ENCODE data around the gene CBLN3.
A peak's percentile ranks its signal among the peaks of the same experiment; 100 is the strongest.
"Not testable (repeated sequence)": the region's sequence is repeated elsewhere in the genome, so short reads cannot be mapped to it uniquely, and the experiment has no call there.

The CBLN3 gene

DNA sequence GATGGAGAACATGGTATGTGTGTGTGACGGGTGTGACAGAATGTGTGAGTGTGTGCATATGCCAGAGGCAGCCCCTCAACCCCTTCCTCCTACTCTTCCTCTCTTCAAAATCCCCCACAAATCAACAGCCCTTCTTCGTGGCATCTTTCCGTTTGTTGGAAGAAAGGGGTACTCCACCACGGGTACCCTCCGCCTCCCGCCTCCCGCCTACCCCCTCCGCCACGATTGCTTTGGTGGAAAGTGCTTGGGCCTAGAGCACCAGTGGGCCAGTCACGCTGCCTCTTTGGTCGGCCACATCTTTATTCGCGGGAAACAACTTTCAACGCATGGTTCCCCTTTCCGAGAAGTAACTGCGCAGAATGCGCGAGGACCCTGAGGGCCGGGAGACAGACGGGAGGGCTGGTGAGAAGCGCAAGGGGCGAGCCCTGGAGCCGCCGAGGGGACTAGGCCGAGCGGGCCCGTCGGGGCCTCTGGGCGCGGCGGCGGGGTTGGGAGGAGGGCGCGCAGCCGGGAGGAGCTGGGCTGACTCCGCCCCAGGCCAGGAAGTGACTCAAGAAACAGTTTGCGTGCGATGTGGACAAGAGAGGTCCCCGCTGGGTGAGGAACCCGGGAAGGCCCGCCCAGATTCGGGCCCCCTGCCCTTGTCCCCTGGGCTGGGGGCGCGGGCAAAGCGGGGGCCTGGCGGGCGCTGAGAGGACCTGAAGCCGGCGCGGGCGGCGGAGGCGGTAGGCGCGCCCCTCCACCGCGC is at the start of gene CBLN3, which contains the start of gene KHNYN:
CBLN3 (minus strand) TSS at position 274 of the 748 bp plus-strand sequence. CDS start 614 bp downstream, outside the sequence.
KHNYN (plus strand) TSS at position 560 of the 748 bp plus-strand sequence. CDS start 777 bp downstream, outside the sequence.
- peak; percentile 88 for DNase-seq

DNA sequence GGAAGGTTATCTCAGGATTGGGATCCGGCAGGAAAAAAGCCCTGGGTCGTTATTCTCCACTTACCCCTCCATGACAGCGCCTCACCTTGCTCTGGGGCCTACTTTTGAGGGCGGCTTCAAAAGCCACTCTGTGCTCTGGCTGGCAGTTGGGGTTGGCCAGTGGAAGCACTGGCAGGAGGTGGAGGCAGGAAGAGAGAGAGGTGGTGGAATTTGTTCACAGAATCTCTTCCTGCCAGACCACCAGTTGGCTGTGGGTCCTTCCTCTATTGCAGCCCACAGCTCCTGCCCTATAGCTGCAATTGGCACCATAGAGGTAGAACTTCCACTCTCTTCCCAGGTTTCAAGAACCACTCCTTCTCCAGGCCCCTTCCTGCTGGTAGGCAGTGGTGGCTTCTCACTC is 45.8 kb upstream of the CBLN3 start:
- DNase-seq: no peak

DNA sequence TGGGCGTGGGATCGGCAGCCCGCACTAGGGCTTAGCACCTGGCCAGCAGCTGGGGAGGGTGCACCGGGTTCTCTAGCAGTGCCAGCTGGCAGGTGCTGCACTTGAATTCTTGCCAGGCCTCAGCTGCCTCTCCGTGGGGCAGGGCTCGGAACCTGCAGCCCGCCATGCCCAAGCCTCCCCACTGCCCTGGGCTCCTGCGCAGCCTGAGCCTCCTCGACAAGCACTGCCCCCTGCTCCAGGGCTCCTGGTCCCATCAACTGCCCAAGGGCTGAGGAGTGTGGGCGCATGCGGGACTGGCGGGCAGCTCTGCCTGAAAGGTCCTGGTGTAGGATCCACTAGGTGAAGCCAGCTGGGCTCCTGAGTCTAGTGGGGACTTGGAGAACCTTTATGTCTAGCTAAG is 43.7 kb upstream of the CBLN3 start:
- DNase-seq: no peak

DNA sequence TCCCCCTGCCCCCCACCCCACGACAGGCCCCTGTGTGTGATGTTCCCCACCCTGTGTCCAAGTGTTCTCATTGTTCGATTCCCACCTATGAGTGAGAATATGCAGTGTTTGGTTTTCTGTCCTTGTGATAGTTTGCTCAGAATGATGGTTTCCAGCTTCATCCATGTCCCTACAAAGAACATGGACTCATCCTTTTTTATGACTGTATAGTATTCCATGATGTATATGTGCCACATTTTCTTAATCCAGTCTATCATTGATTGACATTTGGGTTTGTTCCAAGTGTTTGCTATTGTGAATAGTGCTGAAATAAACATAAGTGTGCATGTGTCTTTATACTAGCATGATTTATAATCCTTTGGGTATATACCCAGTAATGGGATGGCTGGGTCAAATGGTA is 41.0 kb upstream of the CBLN3 start:
- not testable (repeated sequence) for DNase-seq

DNA sequence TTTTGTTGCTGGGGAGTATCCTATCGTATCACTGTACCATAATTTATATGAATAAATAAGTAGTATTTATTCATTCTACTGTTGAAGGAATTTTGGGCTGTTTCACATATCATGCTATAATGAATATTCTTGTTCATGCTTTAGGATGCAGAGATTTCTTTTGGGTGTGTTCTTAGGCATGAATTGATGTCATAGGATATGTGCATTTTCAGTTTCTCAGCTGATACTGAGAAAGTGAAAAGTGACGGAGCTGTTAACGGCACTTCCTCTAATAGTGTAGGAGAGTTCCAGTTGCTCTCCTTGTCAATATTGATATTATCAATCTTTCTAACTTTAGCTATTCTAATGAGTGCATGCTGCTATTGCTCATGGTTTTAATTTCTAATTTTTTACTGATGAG is 36.3 kb upstream of the CBLN3 start:
- DNase-seq: no peak

DNA sequence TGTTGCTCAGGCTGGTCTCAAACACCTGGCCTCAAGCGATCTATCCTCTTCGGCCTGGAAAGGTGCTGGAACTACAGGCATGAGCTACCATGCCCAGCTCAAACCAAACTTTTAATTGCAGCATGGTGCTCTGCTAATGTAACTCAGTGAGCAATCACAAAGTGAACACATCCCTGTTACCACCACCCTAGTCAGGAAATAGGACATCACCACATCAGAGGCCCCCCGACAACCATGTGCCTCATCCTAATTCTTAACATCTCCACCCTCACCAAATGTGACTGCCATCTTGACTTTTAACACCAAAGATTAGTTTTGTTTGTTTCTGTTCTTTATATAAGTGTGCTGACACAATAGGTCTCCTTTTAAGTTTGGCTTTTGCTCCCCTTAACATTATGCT is 35.9 kb upstream of the CBLN3 start:
- no peak for DNase-seq

DNA sequence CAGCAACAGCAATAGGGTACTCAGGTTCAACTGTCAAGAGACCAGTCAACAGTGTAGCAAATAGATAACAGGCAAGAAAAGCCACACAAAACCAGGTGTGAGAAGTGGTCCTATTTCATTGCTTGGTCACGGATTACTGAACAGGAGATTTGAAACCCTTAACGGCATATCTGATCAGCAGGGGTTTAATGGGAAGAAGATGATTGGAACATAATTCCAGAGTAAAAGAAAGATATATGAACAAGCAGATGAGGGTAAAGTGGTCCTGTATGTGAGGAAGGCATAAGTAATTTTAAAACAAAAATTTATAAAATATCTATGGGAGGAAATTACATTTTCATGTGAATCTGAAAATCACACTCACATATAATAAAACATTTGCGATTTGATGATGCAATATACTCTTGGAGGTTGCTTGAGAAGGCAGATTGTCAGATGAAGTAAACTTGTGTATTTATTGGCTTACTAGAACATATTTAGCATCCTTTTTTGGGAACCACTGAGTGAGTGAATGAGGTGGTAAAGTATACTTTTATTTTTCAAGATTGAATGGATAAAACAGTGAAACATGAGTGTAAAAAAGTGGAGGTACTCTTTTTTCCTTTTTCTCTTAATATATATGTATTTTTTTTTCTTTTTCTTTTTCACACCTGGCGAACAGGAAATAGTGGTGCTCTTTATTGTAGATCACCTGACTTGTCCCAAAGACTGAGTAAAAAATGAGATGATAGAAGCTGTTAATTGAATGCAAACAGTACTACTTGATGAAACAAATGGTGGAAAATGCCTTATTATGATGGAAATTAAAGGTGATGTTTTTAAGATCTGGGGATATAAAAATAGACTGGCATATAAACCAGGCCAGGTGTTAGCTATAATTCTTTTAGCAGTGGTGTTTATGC is 34.7 kb upstream of the CBLN3 start:
- no peak for DNase-seq

DNA sequence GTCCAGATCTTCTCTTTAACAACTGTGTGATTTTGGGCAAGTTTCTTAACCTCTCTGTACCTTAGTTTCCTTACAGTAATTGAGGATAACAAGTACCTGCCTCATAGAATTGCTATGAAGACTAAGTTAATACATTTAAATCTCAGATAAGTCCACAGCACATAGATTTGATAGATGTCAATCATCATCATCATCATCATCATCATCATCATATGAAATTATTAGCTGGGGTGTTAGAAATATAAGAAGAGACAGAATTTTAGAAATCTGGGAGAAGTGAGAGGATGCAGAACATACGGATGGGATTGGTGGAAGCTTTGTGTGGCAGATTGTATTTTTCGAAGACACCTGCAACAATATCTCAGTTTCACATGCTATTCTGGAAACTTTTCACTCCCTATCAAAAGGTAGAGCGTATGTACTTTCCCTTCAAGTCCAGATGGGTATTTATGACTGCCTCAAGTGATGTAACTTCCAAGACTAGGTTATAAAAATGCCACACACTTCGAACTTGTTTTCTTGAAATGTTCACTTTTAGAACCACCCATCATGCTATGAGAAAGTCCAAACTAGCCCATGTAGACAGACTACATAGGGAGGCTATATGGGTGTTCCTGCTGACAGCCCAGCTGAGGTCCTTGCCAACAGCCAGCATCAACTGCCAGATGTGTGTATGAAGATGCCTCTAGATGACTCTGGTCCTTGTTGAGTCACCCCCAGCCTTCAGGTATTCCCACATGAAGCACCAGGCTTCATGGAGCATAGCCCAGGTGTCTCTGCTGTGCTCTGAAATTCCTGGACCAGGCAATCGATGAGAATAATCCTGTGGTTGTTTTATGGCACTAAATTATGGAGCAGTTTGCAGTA is 33.8 kb upstream of the CBLN3 start:
- DNase-seq: no peak

DNA sequence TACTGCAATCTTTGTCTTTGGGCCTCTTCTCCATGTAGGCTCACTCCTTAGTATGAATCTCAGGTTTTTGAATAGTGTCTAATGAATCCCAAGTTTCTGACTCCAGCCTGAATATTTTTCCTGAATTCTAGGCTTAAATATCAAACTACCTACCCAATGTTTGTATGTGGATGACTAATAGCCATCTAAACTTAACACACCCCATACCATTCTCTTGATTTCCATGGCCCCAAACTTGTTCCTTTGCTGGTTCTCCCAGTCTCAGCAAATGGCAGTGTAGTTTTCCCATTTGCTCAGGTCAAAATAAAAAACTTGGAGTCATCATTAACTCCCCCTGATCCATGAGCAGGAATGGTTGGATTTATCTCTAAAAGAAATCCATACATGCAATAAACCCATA is 31.9 kb upstream of the CBLN3 start:
- no peak for DNase-seq

DNA sequence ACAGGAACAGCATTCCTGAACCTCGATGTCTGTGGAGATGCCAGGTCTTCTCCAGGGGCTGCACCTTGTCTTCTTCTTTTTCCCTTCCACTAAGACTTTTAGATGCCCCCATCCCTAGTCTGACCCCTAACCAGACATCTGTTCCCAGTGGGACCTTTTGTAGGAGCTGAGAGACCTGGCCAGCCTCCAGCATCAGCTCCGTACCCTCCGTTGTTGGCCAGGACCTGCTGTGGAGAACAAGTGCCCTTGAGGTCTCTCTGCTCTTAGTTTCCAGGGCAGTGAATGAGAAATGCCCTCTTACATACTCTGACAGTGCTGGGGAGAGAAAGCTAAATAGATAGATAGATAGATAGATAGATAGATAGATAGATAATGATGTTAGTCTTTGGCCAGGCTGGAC is 29.9 kb upstream of the CBLN3 start:
- no peak for DNase-seq

DNA sequence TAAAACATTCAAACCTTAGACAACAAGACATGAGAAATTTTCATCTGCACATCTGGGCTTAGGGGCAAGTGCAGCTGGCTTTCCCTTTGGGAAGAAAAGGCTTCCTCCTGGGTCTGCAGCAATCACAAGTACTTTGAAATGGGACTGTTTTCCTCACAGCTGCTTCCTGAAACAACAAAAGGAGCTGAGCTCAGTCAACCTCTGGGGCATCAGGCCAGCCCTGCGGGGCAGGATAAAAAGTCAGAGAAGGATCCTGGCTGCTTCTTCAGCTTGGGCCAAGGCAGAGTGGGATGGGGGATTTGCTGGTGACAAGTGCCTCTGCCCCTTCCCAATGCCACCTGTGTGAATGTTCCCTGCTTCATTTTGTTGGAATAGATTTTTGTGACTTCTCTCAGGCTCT is 29.3 kb upstream of the CBLN3 start:
- no peak for DNase-seq

DNA sequence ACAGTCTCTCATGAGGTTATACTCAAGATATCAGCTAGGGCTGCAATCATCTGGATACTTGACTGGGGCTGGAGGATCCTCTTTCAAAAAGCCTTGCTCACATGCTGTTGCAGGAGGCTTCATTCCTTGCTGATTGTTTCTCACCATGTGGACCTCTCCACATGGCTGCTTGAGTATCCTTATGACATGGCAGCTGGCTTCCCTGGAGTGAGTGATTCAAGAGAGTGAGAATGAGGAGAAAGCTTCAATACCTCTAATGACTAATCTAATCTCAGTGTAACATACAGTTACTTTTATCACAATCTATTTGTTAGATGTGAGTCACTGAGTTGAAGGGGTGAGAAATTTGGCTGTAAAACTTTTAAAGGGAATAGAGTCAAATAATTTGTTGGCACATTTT is 27.5 kb upstream of the CBLN3 start:
- no peak for DNase-seq

DNA sequence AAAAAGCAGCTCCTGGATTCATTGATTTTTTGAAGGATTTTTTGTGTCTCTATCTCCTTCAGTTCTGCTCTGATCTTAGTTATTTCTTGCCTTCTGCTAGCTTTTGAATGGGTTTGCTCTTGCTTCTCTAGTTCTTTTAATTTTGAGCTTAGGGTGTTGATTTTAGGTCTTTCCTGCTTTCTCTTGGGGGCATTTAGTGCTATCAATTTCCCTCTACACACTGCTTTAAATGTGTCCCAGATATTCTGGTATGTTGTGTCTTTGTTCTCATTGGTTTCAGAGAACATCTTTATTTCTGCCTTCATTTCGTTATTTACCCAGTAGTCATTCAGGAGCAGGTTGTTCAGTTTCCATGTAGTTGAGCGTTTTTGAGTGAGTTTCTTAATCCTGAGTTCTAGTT is 21.4 kb upstream of the CBLN3 start:
- DNase-seq: not testable (repeated sequence)

DNA sequence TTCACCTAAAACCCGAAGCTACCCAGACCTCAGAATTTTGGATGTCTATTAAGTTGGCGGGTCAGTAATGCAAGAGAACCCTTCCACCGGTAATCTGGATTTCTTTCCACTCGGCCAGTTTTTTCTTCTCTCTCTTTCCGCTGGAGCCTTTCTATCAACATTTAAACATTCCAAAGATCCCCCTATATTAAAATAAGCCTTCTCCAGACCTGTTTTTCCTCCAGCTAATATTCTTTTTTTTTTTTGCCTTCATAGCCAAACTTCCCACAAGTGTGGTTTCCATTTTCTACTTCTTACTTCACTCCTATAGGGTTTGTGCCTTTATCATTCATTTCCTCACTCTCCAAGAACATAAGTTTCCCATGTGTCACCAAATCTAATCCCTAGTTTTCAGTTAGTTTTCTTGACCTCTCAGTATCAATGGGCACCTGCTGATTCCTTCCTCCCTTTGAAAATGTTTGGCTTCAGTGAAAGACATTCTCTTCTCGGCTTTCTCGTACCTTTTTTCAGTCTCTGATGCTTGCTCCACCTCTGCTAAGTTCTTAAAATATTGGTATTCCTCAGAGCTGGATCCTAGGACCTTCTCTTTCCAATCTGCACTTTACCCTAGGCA is 13.7 kb upstream of the CBLN3 start:
- DNase-seq: no peak

DNA sequence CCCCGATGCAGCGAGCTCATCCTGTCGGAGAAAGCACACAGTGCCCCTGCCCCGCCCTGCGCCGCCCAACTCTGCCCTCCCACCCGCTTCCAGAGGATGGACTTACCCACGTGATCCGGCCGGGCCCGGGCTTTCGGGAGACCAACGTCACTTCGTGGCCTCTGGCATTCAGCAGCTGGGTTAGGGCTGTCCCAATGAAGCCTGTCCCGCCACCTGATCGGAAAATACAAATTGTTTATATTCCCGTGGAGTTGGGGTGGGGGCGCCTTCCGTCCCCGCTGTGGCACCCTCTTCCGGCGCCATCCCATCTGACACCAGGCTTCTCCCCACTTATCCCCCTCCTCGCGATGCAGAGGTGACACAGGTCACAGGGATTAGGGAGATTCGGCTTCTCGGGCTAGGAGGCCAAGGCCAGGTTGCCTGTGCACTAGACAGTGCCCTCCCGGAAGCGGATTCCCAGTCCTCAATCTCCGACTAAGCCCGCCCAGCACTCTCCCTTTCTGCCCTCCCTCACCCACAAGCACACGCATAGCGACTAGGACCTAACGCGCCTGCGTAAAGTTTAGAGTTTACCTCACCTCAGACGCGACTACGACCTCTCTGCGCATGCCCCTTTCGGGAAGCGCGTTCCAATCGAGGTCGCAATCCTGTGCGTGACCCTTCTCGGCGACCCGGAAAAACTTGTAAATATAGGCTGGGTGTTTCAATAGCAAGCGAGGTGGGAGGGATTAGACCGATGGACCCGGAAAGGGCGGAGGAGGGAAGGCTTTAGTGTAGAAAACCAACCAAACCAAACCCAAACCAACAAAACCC is 13.0 kb upstream of the CBLN3 start, which contains the start of gene SDR39U1:
SDR39U1 (minus strand) TSS at position 537 of the 813 bp plus-strand sequence; CDS start at position 530, 7 bp downstream.
- DNase-seq: peak; percentile 90

DNA sequence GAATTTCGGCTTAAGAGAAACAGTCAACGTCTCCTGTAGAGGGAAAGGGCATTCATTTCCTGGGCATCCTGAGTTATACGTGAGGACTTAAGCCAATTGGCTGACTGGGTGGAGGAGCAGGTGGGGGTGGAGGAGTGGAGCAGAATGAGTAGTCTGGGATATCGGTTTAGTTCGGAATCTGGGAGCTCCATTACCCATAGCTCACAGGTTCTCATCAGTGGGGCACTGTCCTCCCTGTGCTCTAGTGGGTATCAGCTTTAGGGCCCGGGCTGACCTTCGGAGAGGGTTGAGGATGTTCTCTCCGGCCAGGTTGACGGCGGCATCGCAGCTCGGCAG is 12.4 kb upstream of the CBLN3 start:
- DNase-seq: no peak

DNA sequence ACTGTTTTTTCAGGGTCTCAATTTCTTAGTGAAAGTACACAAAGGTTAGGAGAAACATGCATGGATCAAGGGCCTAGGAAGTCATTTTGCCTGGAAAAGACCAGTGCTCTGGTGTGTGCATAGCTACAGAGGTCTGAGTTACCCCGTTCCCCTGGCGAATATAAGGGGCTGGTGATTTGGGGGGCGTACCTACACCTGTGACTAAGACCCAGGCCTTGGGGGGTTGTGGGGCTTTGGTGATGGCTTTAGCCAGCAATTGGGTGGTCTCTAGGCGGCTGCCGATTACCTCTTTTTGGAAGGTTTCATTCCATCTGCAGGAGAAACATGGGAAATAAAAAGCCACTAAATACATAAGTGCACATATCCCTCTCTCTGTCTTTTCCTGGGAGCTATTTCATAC is 12.0 kb upstream of the CBLN3 start:
- DNase-seq: no peak

DNA sequence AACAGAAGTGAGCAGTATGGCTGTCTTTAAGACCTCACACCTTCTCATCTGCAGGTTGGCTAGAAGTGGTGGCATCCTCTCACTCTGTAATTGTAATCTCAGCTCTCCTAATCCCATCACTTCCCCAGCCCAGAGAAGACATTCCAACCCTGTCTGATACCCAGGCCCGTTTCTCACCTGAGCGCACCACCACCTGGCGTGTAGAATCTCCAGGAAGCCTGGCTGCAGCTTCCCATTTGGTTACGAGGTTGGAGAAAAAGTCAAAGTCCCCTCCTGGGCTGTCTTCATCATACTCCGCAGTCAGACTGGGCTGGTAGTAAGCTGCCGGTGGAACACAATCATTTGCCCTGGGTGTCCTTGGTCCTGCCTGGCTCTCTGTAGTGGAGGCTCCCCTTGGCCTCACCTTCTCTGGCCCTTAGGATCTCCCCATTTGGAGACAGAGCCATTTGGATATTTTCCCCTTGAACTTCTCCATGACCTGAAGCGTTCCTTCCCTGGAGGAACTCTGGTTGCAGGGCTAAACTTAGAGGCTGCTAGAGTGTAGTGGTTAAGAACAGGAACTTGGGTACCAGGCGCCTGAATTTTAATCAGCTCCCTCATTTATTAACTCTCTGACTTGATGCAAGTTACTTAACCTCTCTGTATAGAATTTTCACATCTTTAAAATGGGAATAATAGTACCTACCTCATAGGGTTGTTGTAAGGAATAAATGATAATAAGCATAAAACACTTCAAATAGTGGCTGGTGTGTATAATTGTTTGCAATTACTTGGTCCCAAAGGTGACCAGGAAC is 11.3 kb upstream of the CBLN3 start:
- DNase-seq: no peak

DNA sequence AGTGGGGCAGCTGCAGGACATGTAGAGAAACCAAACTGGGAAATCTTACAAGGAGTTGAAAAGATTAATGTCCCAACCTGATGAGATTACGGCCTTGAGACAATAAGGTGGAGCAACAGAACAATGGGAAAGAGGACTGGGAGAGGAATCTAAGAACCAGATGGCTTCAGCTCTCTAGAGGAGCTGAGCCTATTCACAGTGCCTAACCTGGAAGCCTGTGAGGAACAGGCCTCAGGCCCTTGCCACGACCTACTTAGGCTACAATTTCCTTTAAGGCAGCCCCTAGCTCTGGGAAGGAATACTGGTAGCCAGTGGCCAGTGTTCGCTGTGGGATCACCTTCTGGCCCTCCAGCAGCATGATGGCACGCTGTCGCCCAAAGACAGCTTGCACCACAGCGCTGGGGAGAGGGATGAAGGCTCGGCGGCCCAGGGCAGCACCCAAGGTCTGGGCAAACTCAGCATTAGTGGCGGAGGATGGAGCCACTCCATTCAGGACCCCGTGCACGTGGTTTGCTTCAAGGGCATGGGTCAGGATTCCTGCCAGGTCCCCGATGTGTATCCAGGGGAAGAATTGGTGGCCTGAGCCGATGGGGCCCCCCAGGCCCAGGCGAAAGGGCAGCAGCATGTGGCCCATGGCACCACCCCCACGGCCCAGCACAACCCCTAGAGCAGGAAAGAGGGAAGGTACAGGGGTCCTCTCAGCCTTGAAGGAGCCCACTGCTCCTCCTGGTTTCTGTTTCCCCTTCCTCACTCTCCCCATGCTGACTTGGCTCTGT is 10.6 kb upstream of the CBLN3 start:
- no peak for DNase-seq

DNA sequence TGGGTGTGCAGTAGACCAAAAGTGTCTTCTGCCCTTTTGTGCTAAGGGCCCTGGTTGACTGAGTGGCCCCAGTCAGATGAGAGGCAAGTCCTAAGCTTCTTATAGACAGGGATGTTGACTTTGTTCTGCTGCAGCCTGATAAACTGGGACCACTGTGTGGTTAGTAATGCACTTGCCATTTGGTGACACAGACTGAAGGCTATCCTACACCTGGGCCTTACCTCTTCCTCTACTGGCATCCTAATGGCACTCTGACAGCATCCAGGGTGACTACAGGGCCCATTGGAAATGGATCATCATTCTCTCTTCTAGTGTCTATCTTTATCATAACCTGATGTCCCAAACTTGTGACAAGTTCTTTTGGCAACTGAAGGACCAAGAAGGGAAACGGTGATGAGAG is 9.8 kb upstream of the CBLN3 start:
- no peak for DNase-seq

All from activated T-cell treated with anti-CD3 and anti-CD28 coated beads, Interleukin-2, amount 50 U/mL, for 1 hour (primary cell).